DND-41 (cell line): ENCODE data around the gene DCHS1.

ENCODE experiments used
- ATAC-seq: fragments of 200-7000 bp; cut with Tn5 transposase; 3 replicates; pipeline ENCODE4 v1.9.1; 2021; ENCODE audit warnings: low read depth; ENCODE audit not compliant: insufficient read depth
- DNase-seq: peaks from one replicate; pipeline ENCODE4 v3.0.0-alpha.2; 2020
- H2AFZ ChIP-seq: 2 replicates; pipeline ENCODE4 v1.6.0; 2012; ENCODE audit warnings: low read depth, low read length
- H3K27ac ChIP-seq: 2 replicates; pipeline ENCODE4 v1.5.1; 2012; ENCODE audit warnings: low read length, inconsistent platforms
- H3K27me3 ChIP-seq: fragments of 200-600 bp; sonication (generic); 2 replicates; pipeline ENCODE4 v1.6.0; 2012; ENCODE audit warnings: low read length, mild to moderate bottlenecking, inconsistent platforms; ENCODE audit not compliant: insufficient read depth, poor library complexity
- H3K36me3 ChIP-seq: 2 replicates; pipeline ENCODE4 v1.5.1; 2012; ENCODE audit warnings: low read length, inconsistent platforms; ENCODE audit not compliant: insufficient read depth
- H3K4me1 ChIP-seq: 2 replicates; pipeline ENCODE4 v1.5.1; 2012; ENCODE audit warnings: mild to moderate bottlenecking, low read length; ENCODE audit not compliant: insufficient read depth
- H3K4me2 ChIP-seq: 2 replicates; pipeline ENCODE4 v1.6.0; 2012; ENCODE audit warnings: mild to moderate bottlenecking, moderate library complexity, low read length, inconsistent platforms; ENCODE audit not compliant: insufficient read depth
- H3K4me3 ChIP-seq, 2 experiments: fragments of 200-600 bp in 1 of 2; shearing (Covaris generic) in 1 of 2; 2 replicates each; pipeline ENCODE4 v1.5.1; 2012 to 2016; ENCODE audit warnings: inconsistent platforms in 2 of 2, low read length in 2 of 2, mild to moderate bottlenecking in 2 of 2, low read depth in 1 of 2, moderate library complexity in 1 of 2
- H3K79me2 ChIP-seq: 2 replicates; pipeline ENCODE4 v1.6.0; 2012; ENCODE audit warnings: low read length, inconsistent platforms; ENCODE audit not compliant: insufficient read depth
- H3K9ac ChIP-seq: 2 replicates; pipeline ENCODE4 v1.6.0; 2012; ENCODE audit warnings: low read depth, mild to moderate bottlenecking, inconsistent platforms, low read length, moderate library complexity
- H3K9me3 ChIP-seq: 2 replicates; pipeline ENCODE4 v1.5.1; 2012; ENCODE audit warnings: low read length, moderate library complexity, mild to moderate bottlenecking, inconsistent platforms; ENCODE audit not compliant: insufficient read depth, severe bottlenecking
- H4K20me1 ChIP-seq: 2 replicates; pipeline ENCODE4 v1.6.0; 2012; ENCODE audit warnings: low read length; ENCODE audit not compliant: insufficient read depth
- CTCF ChIP-seq: IDR thresholded peaks from 2 replicates; pipeline ENCODE4 v1.5.1; 2012; ENCODE audit warnings: borderline replicate concordance, low read length, moderate library complexity, mild to moderate bottlenecking; ENCODE audit not compliant: poor library complexity, severe bottlenecking; ENCODE audit errors: extremely low read depth
- EZH2 ChIP-seq: IDR thresholded peaks from 3 replicates; pipeline ENCODE4 v1.6.1; 2012; ENCODE audit warnings: borderline replicate concordance, low read depth, mild to moderate bottlenecking, moderate library complexity, low read length, inconsistent platforms; ENCODE audit not compliant: severe bottlenecking

Gene DCHS1

GRCh38 chr11:6603287-6604080 lies 52.1 kb downstream of the DCHS1 start, which contains the start of the genes ILK and RRP8:
Gene ILK (plus strand): TSS chr11:6603774. CDS start chr11:6604272, 498 bp downstream.
Gene RRP8 (minus strand): TSS chr11:6603616. CDS start chr11:6603502, 114 bp downstream.
- DNase-seq = peak; percentile 88
- Histone ChIP-seq H2AFZ (peak within 1 kb of the TSS; percentile 83), H3K79me2 (peaks cover 86% of the 10 kb centered on the region), H3K27me3 (no peaks in the 10 kb centered on the region), H3K9ac (peak within 1 kb of the TSS; percentile 73), H3K36me3 (peaks cover 49% of the 10 kb centered on the region), H4K20me1 (peaks cover 34% of the 10 kb centered on the region), H3K27ac (peak within 1 kb of the TSS; percentile 69), H3K9me3 (no peaks in the 10 kb centered on the region), H3K4me2 (peak within 1 kb of the TSS; percentile 76), H3K4me3 (peak within 1 kb of the TSS; percentile 57 to 77), H3K4me1 (peaks cover 58% of the 10 kb centered on the region)
- TF ChIP-seq EZH2 (no peak), CTCF (peak; percentile 18)
- peak; percentile 90 for ATAC-seq

DNA sequence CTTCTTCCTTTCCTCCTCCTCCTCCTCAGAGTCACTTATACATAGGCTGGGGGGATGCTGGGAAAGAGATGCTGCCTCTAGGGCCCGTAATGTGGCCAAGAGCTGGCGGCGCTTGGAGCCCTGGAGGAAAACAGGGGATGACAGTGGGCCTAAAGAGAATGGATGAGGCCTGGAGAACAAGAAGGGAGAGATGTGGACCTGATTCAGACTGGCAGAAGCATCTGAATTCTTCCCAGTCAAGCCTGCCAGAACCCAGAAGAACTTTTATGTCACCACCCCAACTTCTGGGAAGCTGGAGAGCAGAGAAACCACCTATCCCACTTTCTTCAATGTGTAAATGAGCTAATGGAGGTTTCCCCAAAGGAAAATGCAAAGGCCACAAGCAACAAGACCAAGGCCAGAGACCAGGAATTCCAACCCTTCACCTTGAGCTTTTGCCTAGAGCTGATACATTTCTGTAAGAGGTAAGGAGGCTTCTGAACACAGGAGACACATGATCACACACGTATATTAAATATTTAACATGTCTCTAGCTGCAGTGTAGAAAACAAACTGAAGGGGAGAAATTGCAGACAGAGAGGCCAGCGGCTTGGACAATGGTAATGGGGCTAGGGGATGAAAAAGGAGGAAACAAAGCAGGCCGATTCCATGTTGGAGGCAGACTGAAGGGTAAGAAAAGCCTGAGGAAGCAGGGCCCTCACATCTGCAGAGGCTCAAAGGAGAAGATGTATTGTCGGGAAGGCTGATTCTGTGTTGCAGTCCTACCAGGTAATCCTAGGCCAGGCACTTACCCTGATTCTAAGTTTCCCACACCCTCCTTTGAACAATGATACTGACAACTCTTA lies 53.3 kb downstream of the DCHS1 start:
- ATAC-seq (no peak), DNase-seq (no peak)
- H3K79me2 ChIP-seq = peaks cover 87% of the 10 kb centered on the region
- peak overlapping the region; percentile 76 for H3K4me2 ChIP-seq
- H3K9ac ChIP-seq = peak overlapping the region; percentile 73
- H3K36me3 ChIP-seq = peaks cover 47% of the 10 kb centered on the region
- peak overlapping the region; percentile 57 to 77; a peak in 3 of 4 replicates for H3K4me3 ChIP-seq
- no peaks in the 10 kb centered on the region for H3K9me3 ChIP-seq
- peaks cover 33% of the 10 kb centered on the region; the same call in 1 of the 2 replicates for H4K20me1 ChIP-seq
- peak overlapping the region; percentile 69 for H3K27ac ChIP-seq
- H2AFZ ChIP-seq = peak overlapping the region; percentile 83; the same call in 1 of the 2 replicates
- H3K4me1 ChIP-seq = peaks cover 54% of the 10 kb centered on the region
- TF ChIP-seq CTCF = no peak
- TF ChIP-seq EZH2 = no peak
- H3K27me3 ChIP-seq = no peaks in the 10 kb centered on the region

- no peaks in the 10 kb centered on the region for H3K9me3 ChIP-seq
- H3K27ac ChIP-seq = no peak overlapping the region
- peaks cover 42% of the 10 kb centered on the region for H3K4me1 ChIP-seq
- H3K4me2 ChIP-seq = 0 out of 2 replicates have a peak overlapping the region, but pooled peaks have one; percentile 76
- no peak overlapping the region for H3K4me3 ChIP-seq
- H3K36me3 ChIP-seq = peaks cover 58% of the 10 kb centered on the region
- no peak overlapping the region for H2AFZ ChIP-seq
- TF ChIP-seq CTCF = no peak
- no peak for TF ChIP-seq EZH2
- ATAC-seq = no peak
- H3K27me3 ChIP-seq = no peaks in the 10 kb centered on the region
- DNase-seq = no peak
- H3K79me2 ChIP-seq = peaks cover 78% of the 10 kb centered on the region
- peaks cover 34% of the 10 kb centered on the region; the same call in 1 of the 2 replicates for H4K20me1 ChIP-seq
- no peak overlapping the region for H3K9ac ChIP-seq
Observed at GRCh38 chr11:6601041-6601461, 54.6 kb downstream of the DCHS1 start.
